Fibroblast of the aortic adventitia (primary cell): Measurements from ENCODE around the gene CAVIN3. TPM values are rescaled to one million over a fixed set of nuclear protein-coding genes. Genes with fewer than 3 reads are reported as not detected.
A peak's percentile ranks its signal among the peaks of the same experiment; 100 is the strongest.

Experiments used
- DNase-seq: peaks from one replicate; pipeline ENCODE4 v3.0.0-alpha.2; 2010; ENCODE audit warnings: low read depth
- H3K4me3 ChIP-seq: 2 replicates; pipeline ENCODE4 v1.5.1; 2011; ENCODE audit warnings: low read depth, mild to moderate bottlenecking, control low read depth, low read length, moderate library complexity
- CTCF ChIP-seq: IDR thresholded peaks from 2 replicates; pipeline ENCODE4 v1.5.1; 2011; ENCODE audit warnings: mild to moderate bottlenecking, low read length, control low read depth, inconsistent platforms; ENCODE audit not compliant: insufficient read depth
- total RNA-seq: library from RNA; depleted of rRNA; stranded (reverse); fragments of >200 nt; gene quantifications from 2 replicates; pipeline ENCODE4 v1.2.3, GENCODE V29; 2012; ENCODE audit warnings: low replicate concordance

The CAVIN3 gene
- total RNA-seq, 1 donor, result 323 TPM

GRCh38 chr11:6345366-6345765, 25.1 kb upstream of the CAVIN3 start:
- H3K4me3 ChIP-seq, result no peak overlapping the region
- DNase-seq, result peak; percentile 83
- TF ChIP-seq CTCF, result no peak

GRCh38 chr11:6336293-6336692, 16.0 kb upstream of the CAVIN3 start:
- TF ChIP-seq CTCF, result no peak
- DNase-seq, result no peak
- H3K4me3 ChIP-seq, result no peak overlapping the region

- TF ChIP-seq CTCF, result no peak
- no peak for DNase-seq
- H3K4me3 ChIP-seq, result no peak overlapping the region
These were observed 14.5 kb upstream of the CAVIN3 start for GRCh38 chr11:6334806-6335205.

GRCh38 chr11:6333095-6333494, 12.8 kb upstream of the CAVIN3 start:
- H3K4me3 ChIP-seq, result no peak overlapping the region
- no peak for TF ChIP-seq CTCF
- peak; percentile 64 for DNase-seq

- H3K4me3 ChIP-seq, result no peak overlapping the region
- DNase-seq, result no peak
- no peak for TF ChIP-seq CTCF
These were observed 11.8 kb upstream of the CAVIN3 start for GRCh38 chr11:6332066-6332465.

GRCh38 chr11:6328321-6328720, 8.0 kb upstream of the CAVIN3 start:
- peak; percentile 85 for DNase-seq
- no peak for TF ChIP-seq CTCF
- H3K4me3 ChIP-seq, result no peak overlapping the region

GRCh38 chr11:6327806-6328205, 7.5 kb upstream of the CAVIN3 start:
- no peak overlapping the region for H3K4me3 ChIP-seq
- no peak for DNase-seq
- TF ChIP-seq CTCF, result no peak
